Sciatic nerve (tissue), 2 donors: Measurements from ENCODE around the gene UGCG. TPM values are rescaled to one million over a fixed set of nuclear protein-coding genes. Genes with fewer than 3 reads are reported as not detected.
"Not testable (repeated sequence)": the region's sequence is repeated elsewhere in the genome, so short reads cannot be mapped to it uniquely, and the experiment has no call there.

ENCODE experiments used
- ATAC-seq: fragments of 200-7000 bp; cut with Tn5 transposase; one replicate; pipeline ENCODE4 v1.9.1; 2020; ENCODE audit warnings: mild to moderate bottlenecking, moderate library complexity
- DNase-seq: peaks from one replicate; pipeline ENCODE4 v3.0.0-alpha.2; 2020; ENCODE audit warnings: low spot score
- intact Hi-C: fragments of 100-400 bp; cut with DNase I; formaldehyde crosslinking; loops from one replicate; pipeline ENCODE4 v1.14.2; 2022
- total RNA-seq: library from RNA; stranded (reverse); fragmentation: NEBNext Ultra II Directional; extraction: Animal tissue kit (Norgen Biotek cat#: 25700); gene quantifications from one replicate; pipeline ENCODE4 v1.2.1, GENCODE V29; 2021
- donor health status: DM: no; HTN: no; CAD: no.
- donor health status: DM: no; HTN: no; CAD: no.

Gene UGCG
- 69.0 TPM for total RNA-seq

- peak; percentile 93 for DNase-seq
- intact Hi-C loops, result no loop called here
- ATAC-seq, result peak; percentile 98
These were observed at the start of gene UGCG for GRCh38 chr9:111895996-111896941. Gene UGCG (plus strand): TSS chr9:111896814. CDS start chr9:111897216, 402 bp downstream.

GRCh38 chr9:111851553-111851952 lies 45.1 kb upstream of the UGCG start:
- intact Hi-C loops, result no loop called here
- no peak for DNase-seq
- ATAC-seq, result no peak

- intact Hi-C loops, result no loop called here
- ATAC-seq (no peak), DNase-seq (no peak)
These were observed 44.3 kb upstream of the UGCG start for GRCh38 chr9:111852291-111852690.

- DNase-seq, result no peak
- no peak for ATAC-seq
- intact Hi-C loops, result no loop called here
These were observed 43.2 kb upstream of the UGCG start for GRCh38 chr9:111853450-111853827.

- ATAC-seq (no peak), DNase-seq (no peak)
- intact Hi-C loops, result no loop called here
These were observed 41.8 kb upstream of the UGCG start for GRCh38 chr9:111854799-111855198.

GRCh38 chr9:111857555-111858211 lies 38.9 kb upstream of the UGCG start:
- no peak for ATAC-seq
- no peak for DNase-seq
- intact Hi-C loops, result no loop called here

- no peak for ATAC-seq
- intact Hi-C loops, result no loop called here
- no peak for DNase-seq
These were observed 36.2 kb upstream of the UGCG start for GRCh38 chr9:111860443-111860842.

GRCh38 chr9:111863636-111864035 lies 33.0 kb upstream of the UGCG start:
- ATAC-seq (no peak), DNase-seq (no peak)
- intact Hi-C loops, result no loop called here

- no peak for DNase-seq
- intact Hi-C loops, result no loop called here
- no peak for ATAC-seq
These were observed 29.6 kb upstream of the UGCG start for GRCh38 chr9:111866976-111867375.

GRCh38 chr9:111868475-111868874 lies 28.1 kb upstream of the UGCG start:
- intact Hi-C loops, result no loop called here
- DNase-seq (no peak), ATAC-seq (no peak)

GRCh38 chr9:111870774-111871498 lies 25.7 kb upstream of the UGCG start:
- intact Hi-C loops, result no loop called here
- ATAC-seq, result no peak
- DNase-seq, result no peak

GRCh38 chr9:111871499-111871855 lies 25.1 kb upstream of the UGCG start:
- intact Hi-C loops, result no loop called here
- DNase-seq (no peak), ATAC-seq (no peak)

GRCh38 chr9:111872886-111873285 lies 23.7 kb upstream of the UGCG start:
- intact Hi-C loops, result no loop called here
- no peak for ATAC-seq
- DNase-seq, result no peak

- intact Hi-C loops, result no loop called here
- ATAC-seq (no peak), DNase-seq (no peak)
These were observed 22.7 kb upstream of the UGCG start for GRCh38 chr9:111873901-111874300.

- ATAC-seq, result no peak
These were observed 22.1 kb upstream of the UGCG start for GRCh38 chr9:111874500-111874899.

GRCh38 chr9:111875291-111875690 lies 21.3 kb upstream of the UGCG start:
- intact Hi-C loops, ATAC-seq, DNase-seq: not testable (repeated sequence)

More at GRCh38 chr9:111874500-111874899, 22.1 kb upstream of the UGCG start:
- no peak for DNase-seq
- intact Hi-C loops, result no loop called here

GRCh38 chr9:111875691-111876090 lies 20.9 kb upstream of the UGCG start:
- DNase-seq, intact Hi-C loops, ATAC-seq: not testable (repeated sequence)

GRCh38 chr9:111876179-111876578 lies 20.4 kb upstream of the UGCG start:
- DNase-seq (no peak), ATAC-seq (no peak)
- intact Hi-C loops, result no loop called here

- ATAC-seq (no peak), DNase-seq (no peak)
- intact Hi-C loops, result no loop called here
These were observed 19.2 kb upstream of the UGCG start for GRCh38 chr9:111877420-111877819.

GRCh38 chr9:111878946-111879345 lies 17.7 kb upstream of the UGCG start:
- DNase-seq, result no peak
- ATAC-seq, result no peak
- intact Hi-C loops, result no loop called here
